Thyroid gland (tissue), 4 donors: Measurements from ENCODE around the gene TFR2. TPM values are rescaled to one million over a fixed set of nuclear protein-coding genes. Genes with fewer than 3 reads are reported as not detected.

ENCODE experiments used
- DNase-seq, 2 donors: peaks; one replicate each; pipeline ENCODE4 v3.0.0-alpha.2; 2019
- H3K27ac ChIP-seq, 3 donors: fragments of 200-600 bp; sonication (generic); 1 replicate in 2 of 3; 2 replicates in 1 of 3; pipeline ENCODE4 v1.5.1; 2016 to 2019; ENCODE audit warnings: mild to moderate bottlenecking in 1 of 3, moderate library complexity in 1 of 3
- H3K27me3 ChIP-seq: fragments of 200-600 bp; sonication (generic); one replicate; pipeline ENCODE4 v1.5.1; 2019
- H3K36me3 ChIP-seq, 2 donors: fragments of 200-600 bp; sonication (generic); one replicate each; pipeline ENCODE4 v1.5.1; 2016 to 2019
- H3K4me1 ChIP-seq, 2 donors: fragments of 200-600 bp; sonication (generic); one replicate each; pipeline ENCODE4 v1.5.1; 2017 to 2019
- H3K4me3 ChIP-seq, 3 donors: fragments of 200-600 bp; sonication (generic); replicated peaks in 1 of 3; 1 replicate in 2 of 3; 2 replicates in 1 of 3; pipeline ENCODE4 v1.5.1; 2016; ENCODE audit warnings: mild to moderate bottlenecking in 1 of 3
- H3K9me3 ChIP-seq: fragments of 200-600 bp; sonication (generic); one replicate; pipeline ENCODE4 v1.5.1; 2017
- CTCF ChIP-seq, 6 experiments: fragments of 200-600 bp in 3 of 6; fragments of 450-650 bp in 3 of 6; sonication (generic) in 3 of 6; IDR thresholded peaks; one replicate each; pipeline ENCODE4 v1.5.1; 2016 to 2019; ENCODE audit warnings: antibody characterized with exemption in 6 of 6, mild to moderate bottlenecking in 2 of 6, inconsistent platforms in 1 of 6, moderate library complexity in 1 of 6
- POLR2A ChIP-seq, 2 donors: fragments of 450-650 bp; IDR thresholded peaks; one replicate each; pipeline ENCODE4 v1.6.1; 2017; ENCODE audit warnings: antibody characterized with exemption in 2 of 2, mild to moderate bottlenecking in 2 of 2, moderate library complexity in 1 of 2
- WGBS, 2 donors: methylation state at CpG; one replicate each; pipeline ENCODE4 v1.1.5; 2017; 5-methylcytosine and 5-hydroxymethylcytosine counted together
- intact Hi-C: fragments of 100-400 bp; cut with DNase I; formaldehyde crosslinking; loops from one replicate; pipeline ENCODE4 v1.15.1; 2023
- total RNA-seq, 4 donors: library from RNA; depleted of rRNA; stranded (reverse); fragments of >200 nt; gene quantifications; one replicate each; pipeline ENCODE4 v1.2.3, GENCODE V29; 2016

Gene TFR2
- total RNA-seq, 4 donors from 2014 or later, result 0.22 to 0.27 TPM; not detected in 2

DNA sequence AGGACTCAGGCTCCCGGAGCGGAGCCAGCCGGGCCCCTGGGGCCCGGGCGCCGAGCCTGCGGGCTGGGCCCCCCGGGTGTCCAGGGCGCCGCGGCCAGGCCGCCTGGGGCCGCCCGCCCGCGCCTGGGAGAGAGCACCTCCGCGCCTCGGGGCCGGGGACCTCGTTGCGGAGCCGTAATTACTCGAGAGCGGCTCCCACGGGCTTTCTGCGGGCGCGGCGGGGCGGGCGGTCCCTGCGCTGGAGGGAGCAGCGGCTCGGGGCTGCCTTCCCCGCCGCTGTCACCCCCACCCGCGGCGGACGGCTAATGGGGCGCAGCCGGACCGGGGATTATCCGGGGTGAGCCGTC, 33.7 kb upstream of the TFR2 start:
- TF ChIP-seq CTCF (IDR thresholded peaks at IDR 0.05) (no peak), POLR2A (IDR thresholded peaks at IDR 0.05) (no peak)
- Histone ChIP-seq H3K4me1 (peaks cover 8 to 11% of the 10 kb centered on the region in 2 donors), H3K27me3 (no peaks in the 10 kb centered on the region), H3K36me3 (peaks cover 25 to 32% of the 10 kb centered on the region in 2 donors), H3K9me3 (no peaks in the 10 kb centered on the region), H3K27ac (peak overlapping the region; percentile 28 to 95 (median 91)), H3K4me3 (peak overlapping the region; percentile 27 to 93 (median 66))
- intact Hi-C loops, result no loop called here
- peak in 1 of 2 donors; percentile 34 for DNase-seq
- no CpG with 5 or more reads among the region's 46 CpGs for WGBS, 2 donors

GRCh38 chr7:100674411-100675104, 33.2 kb upstream of the TFR2 start:
- Histone ChIP-seq H3K27me3 (no peaks in the 10 kb centered on the region), H3K27ac (peak overlapping the region; percentile 91 to 95 (median 95)), H3K4me3 (peak overlapping the region; percentile 27 to 93 (median 66)), H3K9me3 (no peaks in the 10 kb centered on the region), H3K4me1 (peaks cover 8 to 11% of the 10 kb centered on the region in 2 donors), H3K36me3 (peaks cover 25 to 30% of the 10 kb centered on the region in 2 donors)
- intact Hi-C loops, result no loop called here
- TF ChIP-seq POLR2A (IDR thresholded peaks at IDR 0.05) (no peak), CTCF (IDR thresholded peaks at IDR 0.05) (no peak)
- WGBS, 2 donors, result 0% methylated on average over 24 to 32 of the region's 43 CpGs
- DNase-seq, result peak; percentile 45

DNA sequence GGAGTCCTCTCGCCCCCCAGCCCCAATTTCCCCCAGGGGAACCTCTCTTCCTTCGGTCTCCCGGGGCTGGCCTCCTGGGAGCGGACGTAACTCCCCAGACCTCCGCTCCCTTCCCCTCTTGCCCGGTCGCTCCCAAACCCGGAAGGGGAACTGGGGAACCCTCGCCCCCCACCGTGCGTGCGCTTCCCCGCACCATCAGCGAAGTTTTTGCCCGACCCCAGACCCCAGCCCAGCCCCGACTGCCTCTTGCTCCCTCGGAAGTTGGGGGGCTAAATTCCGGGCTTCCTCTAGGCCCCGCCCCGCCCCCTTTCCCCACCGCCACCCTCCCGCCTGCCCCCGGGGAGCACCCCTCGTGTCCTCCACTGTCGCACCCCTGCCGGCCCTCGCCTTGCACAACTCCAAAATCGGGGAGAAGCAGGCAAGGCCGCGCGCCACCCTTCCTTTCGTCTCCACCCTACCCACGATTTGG, 32.6 kb upstream of the TFR2 start:
- Histone ChIP-seq H3K27ac (peak overlapping the region; percentile 91 to 95 (median 95)), H3K4me1 (peaks cover 8 to 11% of the 10 kb centered on the region in 2 donors), H3K36me3 (peaks cover 24 to 25% of the 10 kb centered on the region in 2 donors), H3K27me3 (no peaks in the 10 kb centered on the region), H3K9me3 (no peaks in the 10 kb centered on the region), H3K4me3 (peak overlapping the region; percentile 27 to 93 (median 66))
- no peak for TF ChIP-seq CTCF (IDR thresholded peaks at IDR 0.05)
- TF ChIP-seq POLR2A (IDR thresholded peaks at IDR 0.05), result no peak
- intact Hi-C loops, result no loop called here
- 0 to 2% methylated on average over 9 to 25 of the region's 34 CpGs for WGBS, 2 donors
- DNase-seq, result peak; percentile 40 to 43

DNA sequence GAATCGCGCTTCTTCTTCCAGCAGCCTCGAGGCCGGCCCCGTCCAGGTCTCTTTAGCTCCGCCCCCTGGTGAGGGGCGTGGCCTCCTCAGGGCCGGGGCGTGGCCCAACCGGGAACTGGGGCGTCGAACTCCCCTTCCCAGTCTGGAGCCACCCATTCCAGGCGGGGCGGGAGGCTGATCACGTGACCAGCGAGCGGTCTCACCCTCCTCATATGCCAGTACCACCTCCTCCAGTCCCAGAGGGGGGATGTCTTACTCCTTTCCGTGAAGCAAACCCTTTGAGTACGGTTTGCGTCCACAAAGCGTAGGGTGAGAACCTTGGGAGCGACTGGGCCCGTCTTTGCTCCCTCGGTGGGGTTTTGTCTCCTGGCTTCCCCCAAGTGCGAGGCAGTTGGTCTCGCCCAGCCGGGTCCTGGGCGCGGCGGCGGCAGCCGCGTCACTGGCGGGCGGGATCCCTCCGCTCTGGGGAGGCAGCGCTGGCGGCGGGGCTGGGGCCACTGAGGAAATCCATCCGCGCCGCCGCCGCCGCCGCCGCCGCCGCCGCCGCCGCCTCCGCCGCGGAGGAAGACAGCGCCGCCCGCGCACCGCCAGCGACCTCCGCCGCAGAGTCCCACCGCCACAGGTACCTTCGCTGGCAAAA, 32.1 kb upstream of the TFR2 start, which contains the start of gene GNB2:
GNB2 (plus strand) TSS at position 439 of the 640 bp plus-strand sequence. CDS start 2,526 bp downstream, outside the sequence.
- Histone ChIP-seq H3K27me3 (no peaks in the 10 kb centered on the region), H3K9me3 (no peaks in the 10 kb centered on the region), H3K4me3 (peak within 1 kb of the TSS; percentile 27 to 93 (median 66)), H3K27ac (peak within 1 kb of the TSS; percentile 91 to 95 (median 95)), H3K36me3 (peaks cover 19% of the 10 kb centered on the region in 2 donors), H3K4me1 (peaks cover 8 to 11% of the 10 kb centered on the region in 2 donors)
- peak; percentile 99 to 100 for DNase-seq
- WGBS, 2 donors, result 0 to 1% methylated on average over 1 to 14 of the region's 65 CpGs
- intact Hi-C loops, result no loop called here
- TF ChIP-seq POLR2A (IDR thresholded peaks at IDR 0.05) (peak; percentile 78 to 89), CTCF (IDR thresholded peaks at IDR 0.05) (peak in 2 of 6 experiments; percentile 31 to 38)
